PC-3 (cell line): ENCODE measurements around the gene MVB12B.
"Not testable (repeated sequence)": the region's sequence is repeated elsewhere in the genome, so short reads cannot be mapped to it uniquely, and the experiment has no call there.

Source experiments
- EZH2 ChIP-seq: fragments of 300-600 bp; sonication (generic); IDR thresholded peaks from one replicate; pipeline ENCODE4 v1.6.1; 2017; ENCODE audit warnings: antibody characterized with exemption, mild to moderate bottlenecking, low read length; ENCODE audit not compliant: unreplicated experiment
- EZH2phosphoT487 ChIP-seq: fragments of 300-600 bp; sonication (generic); IDR thresholded peaks from 2 replicates; pipeline ENCODE4 v1.6.1; 2018; ENCODE audit warnings: mild to moderate bottlenecking, antibody characterized with exemption, low read length, borderline replicate concordance
- TF ChIP-seq, protein P1 (sequence below): fragments of 300-600 bp; sonication (generic); conservative IDR thresholded peaks from 2 replicates; pipeline ENCODE4 v1.5.1; 2017; ENCODE audit warnings: antibody characterized with exemption, low read depth, mild to moderate bottlenecking, low read length

DNA sequence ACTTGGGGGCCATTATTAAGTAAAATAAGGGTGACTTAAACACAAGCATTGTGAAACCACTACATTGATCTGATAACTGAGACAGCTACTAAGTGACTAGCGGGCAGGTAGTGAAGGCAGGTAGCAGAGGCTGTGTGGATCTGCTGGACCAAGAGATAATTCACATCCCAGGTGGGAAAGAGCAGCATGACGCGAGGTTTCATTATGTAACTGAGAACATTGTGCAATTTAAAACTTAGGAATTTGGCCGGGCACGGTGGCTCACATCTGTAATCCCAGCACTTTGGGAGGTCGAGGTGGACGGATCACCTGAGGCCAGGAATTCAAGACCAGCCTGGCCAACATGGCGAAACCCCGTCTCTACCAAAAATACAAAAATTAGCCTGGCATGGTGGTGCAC, 213.8 kb downstream of the MVB12B start:
- TF ChIP-seq, protein P1, sequence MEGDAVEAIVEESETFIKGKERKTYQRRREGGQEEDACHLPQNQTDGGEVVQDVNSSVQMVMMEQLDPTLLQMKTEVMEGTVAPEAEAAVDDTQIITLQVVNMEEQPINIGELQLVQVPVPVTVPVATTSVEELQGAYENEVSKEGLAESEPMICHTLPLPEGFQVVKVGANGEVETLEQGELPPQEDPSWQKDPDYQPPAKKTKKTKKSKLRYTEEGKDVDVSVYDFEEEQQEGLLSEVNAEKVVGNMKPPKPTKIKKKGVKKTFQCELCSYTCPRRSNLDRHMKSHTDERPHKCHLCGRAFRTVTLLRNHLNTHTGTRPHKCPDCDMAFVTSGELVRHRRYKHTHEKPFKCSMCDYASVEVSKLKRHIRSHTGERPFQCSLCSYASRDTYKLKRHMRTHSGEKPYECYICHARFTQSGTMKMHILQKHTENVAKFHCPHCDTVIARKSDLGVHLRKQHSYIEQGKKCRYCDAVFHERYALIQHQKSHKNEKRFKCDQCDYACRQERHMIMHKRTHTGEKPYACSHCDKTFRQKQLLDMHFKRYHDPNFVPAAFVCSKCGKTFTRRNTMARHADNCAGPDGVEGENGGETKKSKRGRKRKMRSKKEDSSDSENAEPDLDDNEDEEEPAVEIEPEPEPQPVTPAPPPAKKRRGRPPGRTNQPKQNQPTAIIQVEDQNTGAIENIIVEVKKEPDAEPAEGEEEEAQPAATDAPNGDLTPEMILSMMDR, result not testable (repeated sequence)
- TF ChIP-seq EZH2phosphoT487, EZH2: not testable (repeated sequence)
